ENCODE data around the gene MVB12B. TPM values are rescaled to one million over a fixed set of nuclear protein-coding genes. Genes with fewer than 3 reads are reported as not detected.

Gene MVB12B
- total RNA-seq, 2 experiments from 2014 or later = 14.3 to 15.3 TPM

- ChIA-PET CTCF (no interaction called here), POLR2A (no interaction called here)
- no peaks in the 10 kb centered on the region for H3K9me3 ChIP-seq (ENCODE audit: control insufficient read depth in 1 of 2, insufficient read depth in 1 of 2, low read length in 2 of 2)
- no peaks in the 10 kb centered on the region for H3K36me3 ChIP-seq (ENCODE audit: insufficient read depth, low read length)
- no peak overlapping the region for H3K4me3 ChIP-seq (ENCODE audit: low read length)
- Mint-ChIP-seq H3K4me1 (ENCODE audit: low read depth) (no peaks in the 10 kb centered on the region), H3K27me3 (no peaks in the 10 kb centered on the region), H3K36me3 (ENCODE audit: low read depth) (peaks cover 4% of the 10 kb centered on the region), H3K27ac (no peak overlapping the region), H3K4me3 (no peak overlapping the region), H3K9me3 (no peaks in the 10 kb centered on the region)
- DNase-seq = no peak
- no peaks in the 10 kb centered on the region for H3K4me1 ChIP-seq (ENCODE audit: insufficient read depth, low read length)
- ATAC-seq (ENCODE audit: poor library complexity) = no peak
- H3K27ac ChIP-seq (ENCODE audit: low read depth in 1 of 2, low read length in 2 of 2) = no peak overlapping the region
- H3K27me3 ChIP-seq (ENCODE audit: control insufficient read depth in 1 of 2, insufficient read depth in 2 of 2, low read length in 2 of 2) = no peaks in the 10 kb centered on the region
- no peak for TF ChIP-seq CTCF (IDR thresholded peaks at IDR 0.05)
- intact Hi-C loops (cut with DNase I, micrococcal nuclease) = no loop called here
These were observed 103.5 kb downstream of the MVB12B start for GRCh38 chr9:126430124-126430523.

GRCh38 chr9:126431077-126431742 lies 104.6 kb downstream of the MVB12B start:
- Histone ChIP-seq H3K36me3 (ENCODE audit: insufficient read depth, low read length) (no peaks in the 10 kb centered on the region), H3K27ac (ENCODE audit: low read depth in 1 of 2, low read length in 2 of 2) (no peak overlapping the region), H3K9me3 (ENCODE audit: control insufficient read depth in 1 of 2, insufficient read depth in 1 of 2, low read length in 2 of 2) (no peaks in the 10 kb centered on the region), H3K27me3 (ENCODE audit: control insufficient read depth in 1 of 2, insufficient read depth in 2 of 2, low read length in 2 of 2) (no peaks in the 10 kb centered on the region), H3K4me1 (ENCODE audit: insufficient read depth, low read length) (no peaks in the 10 kb centered on the region), H3K4me3 (ENCODE audit: low read length) (no peak overlapping the region)
- no peak for ATAC-seq (ENCODE audit: poor library complexity)
- H3K4me3 Mint-ChIP-seq = no peak overlapping the region
- DNase-seq = no peak
- H3K27ac Mint-ChIP-seq = no peak overlapping the region
- ChIA-PET CTCF (no interaction called here), POLR2A (no interaction called here)
- no peaks in the 10 kb centered on the region for H3K9me3 Mint-ChIP-seq
- intact Hi-C loops (cut with DNase I, micrococcal nuclease) = no loop called here
- H3K36me3 Mint-ChIP-seq (ENCODE audit: low read depth) = peaks cover 4% of the 10 kb centered on the region
- H3K4me1 Mint-ChIP-seq (ENCODE audit: low read depth) = no peaks in the 10 kb centered on the region
- H3K27me3 Mint-ChIP-seq = no peaks in the 10 kb centered on the region
- TF ChIP-seq CTCF (IDR thresholded peaks at IDR 0.05) = no peak

- no peak overlapping the region for H3K4me3 Mint-ChIP-seq
- ATAC-seq (ENCODE audit: poor library complexity) = no peak
- ChIA-PET POLR2A (no interaction called here), CTCF (no interaction called here)
- Histone ChIP-seq H3K9me3 (ENCODE audit: control insufficient read depth in 1 of 2, insufficient read depth in 1 of 2, low read length in 2 of 2) (no peaks in the 10 kb centered on the region), H3K27ac (ENCODE audit: low read depth in 1 of 2, low read length in 2 of 2) (no peak overlapping the region), H3K27me3 (ENCODE audit: control insufficient read depth in 1 of 2, insufficient read depth in 2 of 2, low read length in 2 of 2) (no peaks in the 10 kb centered on the region), H3K4me1 (ENCODE audit: insufficient read depth, low read length) (no peaks in the 10 kb centered on the region), H3K4me3 (ENCODE audit: low read length) (no peak overlapping the region), H3K36me3 (ENCODE audit: insufficient read depth, low read length) (no peaks in the 10 kb centered on the region)
- no peaks in the 10 kb centered on the region for H3K9me3 Mint-ChIP-seq
- intact Hi-C loops (cut with DNase I, micrococcal nuclease) = no loop called here
- no peak overlapping the region for H3K27ac Mint-ChIP-seq
- peaks cover 4% of the 10 kb centered on the region for H3K36me3 Mint-ChIP-seq (ENCODE audit: low read depth)
- no peak for TF ChIP-seq CTCF (IDR thresholded peaks at IDR 0.05)
- no peaks in the 10 kb centered on the region for H3K4me1 Mint-ChIP-seq (ENCODE audit: low read depth)
- H3K27me3 Mint-ChIP-seq = no peaks in the 10 kb centered on the region
- DNase-seq = no peak
These were observed 106.0 kb downstream of the MVB12B start for GRCh38 chr9:126432659-126433058.

All from CD4-positive, alpha-beta T cell (primary cell).